Occipital lobe (tissue), 2 donors: ENCODE measurements around the gene PDE1C. TPM values are rescaled to one million over a fixed set of nuclear protein-coding genes. Genes with fewer than 3 reads are reported as not detected.
"Not testable (repeated sequence)": the region's sequence is repeated elsewhere in the genome, so short reads cannot be mapped to it uniquely, and the experiment has no call there.

ENCODE experiments used
- DNase-seq: peaks from one replicate; lab custom pipeline; 2025; lab: John Stamatoyannopoulos, UW
- total RNA-seq: library from RNA; depleted of rRNA; stranded (reverse); fragments of >200 nt; gene quantifications from one replicate; pipeline ENCODE4 v1.2.3, GENCODE V29; 2014

PDE1C gene
- total RNA-seq, result 17.8 TPM

DNA sequence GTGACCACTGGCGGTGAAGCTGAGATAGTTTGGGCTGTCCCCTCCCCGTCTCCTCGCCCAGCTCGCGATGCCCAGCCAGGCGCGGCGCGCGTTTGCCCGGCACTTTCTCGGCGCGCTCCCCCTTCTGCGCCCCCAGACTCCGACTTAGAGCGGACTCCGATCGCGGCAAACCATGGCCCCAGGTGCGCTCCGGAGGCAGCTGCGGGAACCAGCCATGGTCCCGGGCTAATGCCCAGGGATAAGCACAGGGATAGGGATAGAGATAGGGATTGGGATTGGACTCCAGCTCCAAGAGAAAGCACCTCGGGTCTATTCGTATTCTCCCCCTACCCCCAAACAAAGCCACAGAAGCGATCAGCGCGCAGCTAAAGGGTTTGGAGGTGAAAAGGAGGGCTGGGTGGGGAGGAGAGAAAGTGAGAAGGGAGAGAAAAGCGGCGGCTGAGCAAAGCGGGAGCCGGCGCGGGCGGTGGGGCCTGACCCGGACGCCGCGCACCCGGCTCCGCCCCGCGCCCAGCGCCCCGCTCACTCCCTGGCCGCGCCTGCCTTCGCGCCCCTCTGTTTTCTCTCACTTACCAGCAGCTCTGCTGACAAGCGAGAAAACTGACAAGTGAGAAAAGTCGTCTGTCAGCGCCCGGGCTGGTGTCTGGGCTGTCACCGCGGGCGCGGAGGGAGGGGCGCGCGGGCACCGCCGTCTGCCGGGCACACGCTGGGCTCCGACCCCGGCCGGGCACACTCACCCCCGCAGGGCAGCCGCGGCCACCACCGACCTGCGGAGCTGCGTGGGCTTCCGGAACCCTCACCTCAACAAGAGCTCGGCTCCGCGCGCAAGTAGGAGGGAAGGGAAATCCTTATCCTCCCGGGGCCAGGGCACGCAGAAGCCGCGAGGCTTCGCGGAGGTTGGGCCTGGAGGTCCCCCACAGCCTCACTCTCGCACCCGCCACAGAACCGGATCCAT, at the start of gene PDE1C:
PDE1C (minus strand) TSS at position 2 of the 955 bp plus-strand sequence.
- DNase-seq, result no peak

GRCh38 chr7:32119790-32120196, 49.6 kb upstream of the PDE1C start:
- DNase-seq, result no peak

- DNase-seq, result no peak
Measured at GRCh38 chr7:32117837-32118236, 47.6 kb upstream of the PDE1C start.

GRCh38 chr7:32116436-32116835, 46.2 kb upstream of the PDE1C start:
- DNase-seq, result no peak

DNA sequence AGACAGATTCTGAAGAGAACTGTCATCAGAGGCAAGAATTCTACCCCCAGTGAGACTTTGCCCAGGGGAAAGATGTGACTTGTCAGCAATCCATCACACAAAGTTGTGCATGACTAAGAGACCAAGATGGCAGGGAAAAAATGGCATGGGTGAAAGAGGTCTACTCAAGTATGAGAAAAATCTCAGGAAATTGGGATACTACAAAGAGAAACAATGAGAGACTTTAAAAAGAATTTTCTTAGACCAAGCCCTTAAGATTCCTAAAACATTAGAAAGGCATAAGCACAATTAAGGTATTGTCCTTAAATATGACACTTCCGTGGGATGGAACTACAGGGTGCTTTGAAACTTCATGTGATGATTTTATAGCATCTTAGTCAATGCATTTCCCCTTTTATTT, 45.6 kb upstream of the PDE1C start:
- no peak for DNase-seq

DNA sequence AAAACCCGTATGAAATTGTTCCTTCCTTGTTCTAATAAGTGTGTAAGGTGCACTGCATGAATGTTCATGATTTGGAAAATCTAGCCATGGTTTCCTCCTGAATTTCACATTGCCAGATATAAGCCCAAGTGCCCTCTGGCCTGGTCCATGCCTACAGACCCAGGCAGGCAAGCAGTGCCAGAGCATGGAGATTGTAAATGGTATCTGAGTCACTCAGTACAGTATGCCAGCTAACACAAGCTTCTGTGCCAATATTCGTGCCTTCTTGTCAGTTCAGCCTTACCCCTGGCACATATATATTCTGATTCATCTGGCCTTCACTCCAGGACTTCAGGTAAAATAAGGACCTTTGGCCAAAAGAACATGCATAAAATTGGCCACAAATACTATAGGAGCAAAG, 38.4 kb upstream of the PDE1C start:
- DNase-seq, result no peak

DNA sequence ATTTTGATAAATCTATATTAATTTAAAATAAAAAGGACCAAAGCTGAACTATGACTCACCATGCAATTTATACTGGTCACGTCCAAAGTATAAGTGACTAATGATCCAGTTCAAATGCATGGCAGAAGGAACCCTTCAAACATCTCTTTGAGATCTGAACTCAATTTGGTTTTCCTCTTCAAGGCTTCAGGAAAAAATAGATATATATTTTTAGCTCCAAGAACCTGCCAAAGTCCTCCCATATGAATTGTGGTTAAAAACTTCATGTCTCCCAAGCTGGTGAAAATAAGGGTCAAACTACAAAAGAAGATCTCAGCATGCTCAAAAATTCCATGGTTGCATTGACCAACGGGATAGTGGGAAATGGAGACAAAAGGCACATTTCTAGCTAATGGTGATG, 34.6 kb upstream of the PDE1C start:
- no peak for DNase-seq

GRCh38 chr7:32103361-32103760, 33.2 kb upstream of the PDE1C start:
- no peak for DNase-seq

DNA sequence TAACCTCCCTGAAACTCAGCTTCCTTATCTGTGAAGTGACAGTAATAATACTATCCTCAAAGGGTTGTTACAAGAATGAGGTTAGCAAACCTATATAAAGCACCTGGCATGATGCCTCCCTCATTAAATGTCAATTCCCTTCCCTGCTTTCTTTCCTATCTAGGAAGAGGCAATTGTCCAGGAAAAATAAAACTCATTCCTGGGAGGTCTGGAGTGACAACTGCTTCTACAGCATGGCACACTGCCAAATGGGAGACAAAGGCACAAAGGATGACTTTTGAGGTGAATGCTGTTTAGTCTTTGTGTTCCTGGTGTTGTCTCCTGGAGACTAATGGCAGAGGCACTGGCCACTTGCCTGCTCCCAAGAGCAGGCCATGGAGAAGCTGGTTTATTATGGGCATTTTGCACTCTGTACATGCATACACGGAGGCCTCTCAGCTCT, 32.2 kb upstream of the PDE1C start:
- DNase-seq, result no peak

DNA sequence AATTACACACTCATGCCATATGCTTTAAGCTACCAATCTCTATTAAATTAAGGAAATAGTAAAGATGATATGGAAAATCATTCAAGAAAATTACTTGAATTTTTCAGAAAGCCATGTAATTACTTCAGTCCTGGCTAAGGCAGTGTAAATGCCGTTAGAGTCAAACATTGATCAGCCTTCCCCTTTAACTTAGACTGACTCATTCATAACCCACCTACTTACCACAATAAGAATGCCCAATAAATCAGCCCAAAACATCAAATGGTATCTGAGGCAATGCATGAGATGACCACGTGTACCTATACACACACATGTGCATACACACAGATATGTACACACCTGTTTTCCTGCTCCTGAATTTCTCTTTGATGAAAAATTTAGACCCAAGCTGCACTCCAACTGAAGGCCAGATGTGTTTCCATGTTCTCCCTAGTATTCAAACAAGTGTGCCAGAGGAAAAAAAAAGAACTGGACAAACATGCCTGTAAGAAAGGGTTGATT, 30.2 kb upstream of the PDE1C start:
- DNase-seq, result no peak

DNA sequence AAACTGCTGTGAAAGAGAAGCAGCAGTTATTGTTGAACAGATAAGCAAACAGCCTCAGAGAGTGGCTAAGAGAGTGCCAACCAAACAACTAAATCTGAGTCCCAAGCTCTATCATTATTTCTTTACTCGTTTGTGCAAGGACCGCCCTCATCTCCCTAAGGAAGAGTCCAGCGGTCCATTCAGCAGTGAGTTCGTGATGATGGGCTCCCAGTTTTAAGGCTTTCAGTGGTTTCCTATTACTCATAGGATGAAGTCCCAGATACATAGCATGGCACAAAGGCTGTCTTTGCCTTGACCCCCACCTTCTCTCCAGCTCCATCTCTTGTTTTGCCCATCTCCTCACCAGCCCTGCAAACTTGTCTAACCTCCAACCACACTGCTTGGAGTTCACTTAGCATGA, 24.3 kb upstream of the PDE1C start:
- DNase-seq, result no peak

DNA sequence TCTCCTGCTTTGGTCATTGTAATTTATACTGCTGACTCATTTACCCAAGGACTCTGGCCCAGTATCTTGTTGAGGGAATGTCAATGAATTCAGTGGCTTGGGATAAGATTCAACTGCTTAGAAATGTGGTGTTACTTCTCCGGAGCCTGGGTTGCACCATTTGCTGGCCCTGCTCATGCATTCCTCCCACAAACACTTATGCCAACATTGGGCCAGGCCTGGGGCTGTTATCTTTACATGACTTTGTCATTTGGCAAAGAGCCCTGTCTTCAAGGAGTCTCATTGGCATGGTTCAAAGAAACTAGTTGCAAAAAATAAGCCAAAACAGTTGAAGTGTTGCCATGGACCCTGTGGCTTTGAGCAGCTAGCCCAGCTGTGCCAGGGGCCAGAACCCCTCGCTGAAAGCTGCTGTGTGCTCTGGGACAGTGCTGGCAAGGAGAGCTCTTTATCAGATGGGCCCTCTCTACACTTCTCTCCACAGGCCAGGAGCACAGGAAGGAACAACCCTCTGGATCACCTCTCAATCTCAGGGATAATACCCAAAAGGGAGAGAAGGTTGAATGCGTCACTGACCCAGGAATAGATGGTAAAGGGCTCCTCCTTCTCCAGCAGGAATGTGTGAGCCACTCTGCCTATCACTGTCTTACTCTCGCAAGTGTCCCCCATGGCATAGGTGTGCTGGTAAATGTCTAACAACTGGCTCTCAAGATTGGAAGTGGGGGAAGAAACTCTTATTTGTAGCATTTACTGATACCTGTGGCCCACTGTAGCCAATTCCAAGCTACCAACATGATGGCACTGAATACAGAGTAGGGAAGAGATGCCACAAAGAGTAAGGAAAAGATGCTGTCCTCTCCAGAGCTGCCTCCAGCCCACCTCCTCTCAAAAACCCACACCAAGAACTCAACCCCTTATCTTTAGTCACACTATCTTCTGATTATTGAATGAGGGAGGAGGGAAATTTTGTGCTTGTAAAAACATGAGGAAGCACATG, 23.5 kb upstream of the PDE1C start:
- DNase-seq, result no peak

DNA sequence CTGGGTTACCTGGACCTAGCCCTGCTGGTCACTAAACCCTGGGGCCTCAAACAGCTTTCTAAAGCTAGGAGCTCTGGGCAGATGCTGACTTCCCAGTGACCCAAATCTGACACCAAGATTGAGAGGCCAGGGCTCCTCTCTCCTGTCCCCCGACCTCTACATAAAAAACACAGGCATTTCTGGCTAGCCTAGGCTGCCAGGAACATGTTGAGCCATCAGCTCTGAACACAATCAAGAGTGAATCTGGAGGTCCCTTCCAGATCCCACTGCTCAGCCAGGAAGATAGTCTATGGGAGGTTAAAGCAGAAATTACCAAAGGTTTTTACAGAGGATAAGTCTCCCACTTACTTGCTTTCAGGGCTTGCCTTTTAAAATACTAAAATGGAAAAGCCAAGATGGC, 22.1 kb upstream of the PDE1C start:
- no peak for DNase-seq

GRCh38 chr7:32091608-32092210, 21.5 kb upstream of the PDE1C start:
- no peak for DNase-seq

DNA sequence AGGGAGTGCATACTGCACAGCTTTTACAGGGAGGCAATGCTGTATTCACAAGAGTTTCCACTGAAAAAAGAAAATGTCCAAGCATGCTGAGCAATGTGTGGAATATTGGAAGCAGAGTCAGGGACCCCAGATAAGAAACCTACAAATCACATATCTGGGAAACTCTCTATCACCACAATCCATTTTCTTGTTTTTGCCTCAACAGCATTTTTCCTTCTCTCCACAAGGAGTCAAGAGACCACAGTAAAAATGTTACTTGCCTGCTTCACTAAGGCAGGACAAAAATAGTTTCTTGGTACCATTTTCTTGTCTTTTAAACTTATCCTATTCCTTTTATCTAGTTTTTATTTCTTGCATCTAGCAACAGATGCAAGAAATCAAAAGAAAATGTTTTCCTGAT, 19.5 kb upstream of the PDE1C start:
- no peak for DNase-seq

DNA sequence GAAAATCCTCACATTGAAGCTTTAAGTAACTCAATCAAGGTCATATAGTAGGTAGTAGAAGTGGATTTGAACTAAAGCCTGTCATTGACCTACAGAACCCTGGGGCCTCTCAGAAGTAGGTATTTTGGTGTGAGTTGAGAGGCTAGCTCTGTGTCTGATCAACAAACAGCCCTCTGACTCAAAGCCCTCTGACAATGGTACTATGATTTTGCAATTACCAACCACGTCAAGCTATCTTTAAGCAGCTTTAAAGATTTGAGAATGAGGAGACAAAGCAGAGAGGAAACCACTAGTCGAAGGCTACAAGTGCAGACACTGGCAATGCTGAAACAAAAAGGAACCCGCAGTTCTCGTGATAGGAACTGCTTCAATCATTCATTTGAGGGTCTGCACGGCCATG, 19.0 kb upstream of the PDE1C start:
- DNase-seq, result no peak

GRCh38 chr7:32088451-32088881, 18.3 kb upstream of the PDE1C start:
- DNase-seq, result no peak

DNA sequence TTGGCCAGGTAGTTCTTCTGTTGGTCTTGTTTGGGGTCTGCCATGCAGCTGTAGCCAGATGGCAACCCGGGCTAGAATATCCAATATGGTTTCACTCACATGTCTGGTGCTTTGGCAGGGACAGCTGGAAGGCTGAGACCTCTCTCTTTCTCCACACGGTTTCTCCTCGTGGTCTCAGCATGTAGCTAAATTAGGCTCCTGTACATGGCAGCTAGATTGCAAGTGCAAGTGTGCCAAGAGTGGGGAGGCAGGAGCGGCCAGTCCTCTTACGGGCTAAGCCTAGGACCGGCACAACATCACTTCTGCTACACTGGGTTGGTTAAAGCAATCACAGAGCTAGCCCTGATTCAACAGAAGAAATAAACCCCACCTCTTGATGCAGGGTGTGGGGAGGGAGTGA, 9.3 kb upstream of the PDE1C start:
- DNase-seq, result no peak

GRCh38 chr7:32078824-32079223, 8.6 kb upstream of the PDE1C start:
- no peak for DNase-seq

GRCh38 chr7:32077806-32078205, 7.6 kb upstream of the PDE1C start:
- no peak for DNase-seq

GRCh38 chr7:32076802-32077201, 6.6 kb upstream of the PDE1C start:
- not testable (repeated sequence) for DNase-seq
